Ovary (tissue), 3 donors: ENCODE measurements around the gene TRMO.

Experiments
- CTCF ChIP-seq, 3 donors: fragments of 450-650 bp in 2 of 3; fragments of 200-600 bp in 1 of 3; IDR thresholded peaks; one replicate each; pipeline versions ENCODE4 v1.5.1 to v1.8.0; 2016 to 2022; ENCODE audit warnings: antibody characterized with exemption in 3 of 3, mild to moderate bottlenecking in 1 of 3
- EP300 ChIP-seq: sonication (generic); formaldehyde crosslinking; IDR thresholded peaks from one replicate; pipeline ENCODE4 v1.6.1; 2017; ENCODE audit warnings: antibody characterized with exemption
- POLR2A ChIP-seq: fragments of 450-650 bp; IDR thresholded peaks from one replicate; pipeline ENCODE4 v1.6.1; 2017; ENCODE audit warnings: antibody characterized with exemption, mild to moderate bottlenecking, moderate library complexity
- donor health status: DM: no; HTN: no; CAD: no.

- no peak for TF ChIP-seq CTCF (IDR thresholded peaks at IDR 0.05)
- no peak for TF ChIP-seq POLR2A
- no peak for TF ChIP-seq EP300
These were observed 19.0 kb upstream of the TRMO start for GRCh38 chr9:97941323-97941722.
